ENCODE measurements around the gene PCBP1.
A peak's percentile ranks its signal among the peaks of the same experiment; 100 is the strongest.
"Not testable (repeated sequence)": the region's sequence is repeated elsewhere in the genome, so short reads cannot be mapped to it uniquely, and the experiment has no call there.

PCBP1 gene

GRCh38 chr2:70101174-70101573 lies 13.9 kb downstream of the PCBP1 start:
- no peak for DNase-seq

- DNase-seq: not testable (repeated sequence)
These were observed 14.4 kb downstream of the PCBP1 start for GRCh38 chr2:70101686-70102085.

DNA sequence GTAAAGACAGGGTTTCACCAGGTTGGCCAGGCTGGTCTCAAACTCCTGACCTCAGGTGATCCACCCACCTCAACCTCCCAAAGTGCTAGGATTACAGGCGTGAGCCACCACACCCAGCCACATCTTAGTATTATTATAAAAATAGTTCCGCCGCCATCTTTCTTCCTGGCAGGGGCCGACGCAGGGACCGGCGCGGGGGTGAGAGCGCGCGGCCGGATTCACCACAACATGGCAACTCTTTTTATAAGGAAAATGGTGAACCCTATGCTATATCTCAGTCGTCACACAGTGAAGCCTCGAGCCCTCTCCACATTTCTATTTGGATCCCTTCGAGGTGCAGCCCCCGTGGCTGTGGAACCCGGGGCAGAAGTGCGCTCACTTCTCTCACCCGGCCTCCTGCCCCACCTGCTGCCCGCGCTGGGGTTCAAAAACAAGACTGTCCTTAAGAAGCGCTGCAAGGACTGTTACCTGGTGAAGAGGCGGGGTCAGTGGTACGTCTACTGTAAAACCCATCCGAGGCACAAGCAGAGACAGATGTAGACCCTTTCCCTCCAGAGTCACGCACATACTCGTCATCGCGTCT lies 15.1 kb downstream of the PCBP1 start:
- DNase-seq: not testable (repeated sequence)

DNA sequence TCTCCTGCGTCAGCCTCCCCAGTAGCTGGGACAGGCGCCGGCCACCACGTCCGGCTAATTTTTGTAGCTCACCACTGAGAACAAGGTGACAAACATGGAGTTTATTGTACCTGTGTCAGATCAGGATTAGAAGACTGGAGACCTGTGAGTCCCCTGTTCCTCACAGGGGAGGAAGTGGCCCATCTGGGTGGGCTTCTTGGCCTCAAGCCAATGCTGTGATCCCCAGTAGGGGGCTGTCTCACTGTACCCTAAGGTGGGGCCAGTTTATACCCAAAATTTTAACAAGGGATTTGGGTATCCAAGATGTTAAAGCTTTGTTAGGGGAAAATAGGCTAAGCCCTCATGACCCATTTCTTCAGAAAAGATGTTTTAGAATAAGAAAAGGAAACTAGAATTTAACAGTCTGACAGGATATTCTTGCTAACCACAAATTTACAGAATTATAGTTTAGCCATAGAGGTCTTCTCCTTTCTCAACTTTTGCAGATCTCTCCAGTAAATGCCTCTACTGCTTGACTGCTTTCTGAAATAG lies 16.3 kb downstream of the PCBP1 start:
- DNase-seq: no peak

DNA sequence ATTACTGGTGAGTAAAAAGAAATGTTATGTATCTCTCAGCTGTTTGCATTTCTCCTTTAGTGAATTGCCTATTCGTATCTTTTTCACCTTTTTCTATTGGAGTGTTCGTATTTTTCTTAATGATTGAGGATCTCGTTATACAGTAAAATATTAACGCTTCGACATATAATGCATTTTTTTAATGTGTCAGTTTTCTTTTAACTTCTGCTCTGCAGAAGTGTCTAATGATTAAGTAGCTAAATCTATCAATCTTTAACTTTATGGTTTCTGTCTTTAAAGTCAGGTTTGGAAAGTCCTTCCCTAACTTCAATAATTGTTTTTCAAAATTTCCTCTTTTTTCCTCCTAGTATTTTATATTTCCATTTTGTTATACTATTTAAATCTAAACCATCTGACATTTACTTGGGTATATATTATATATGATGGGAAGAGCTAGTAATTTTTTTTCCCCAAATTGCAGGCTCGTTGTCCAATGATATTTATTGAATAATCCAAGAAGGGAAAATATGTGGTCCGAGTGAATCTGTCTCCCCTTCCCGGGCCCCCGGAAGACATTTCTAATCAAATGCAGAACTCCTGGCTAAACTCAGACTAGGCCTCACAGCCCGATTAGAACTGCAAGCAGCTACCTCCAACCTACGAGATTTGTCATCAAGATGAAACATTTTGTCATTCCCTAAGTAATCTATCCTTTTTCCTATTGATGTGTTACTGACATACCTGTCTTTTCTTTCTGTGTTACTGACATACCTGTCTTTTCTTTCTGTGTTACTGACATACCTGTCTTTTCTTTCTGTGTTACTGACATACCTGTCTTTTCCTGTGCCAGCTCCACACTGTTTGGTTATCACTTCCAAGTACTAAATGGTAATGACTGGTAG lies 17.2 kb downstream of the PCBP1 start:
- DNase-seq: peak; percentile 66

DNA sequence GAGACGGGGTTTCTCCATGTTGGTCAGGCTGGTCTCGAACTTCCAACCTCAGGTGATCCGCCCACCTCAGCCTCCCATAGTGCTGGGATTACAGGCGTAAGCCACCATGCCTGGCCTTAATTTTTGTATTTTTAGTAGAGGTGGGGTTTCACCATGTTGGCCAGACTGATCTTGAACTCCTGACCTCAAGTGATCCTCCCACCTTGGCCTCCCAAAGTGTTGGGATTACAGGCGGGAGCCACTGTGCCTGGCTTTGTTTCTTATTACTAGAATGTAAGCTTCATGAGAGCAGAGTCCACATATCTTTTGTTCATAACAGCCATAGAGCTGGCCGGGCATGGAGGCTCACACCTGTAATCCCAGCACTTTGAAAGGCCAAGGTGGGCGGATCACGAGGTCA lies 18.9 kb downstream of the PCBP1 start:
- DNase-seq: not testable (repeated sequence)

DNA sequence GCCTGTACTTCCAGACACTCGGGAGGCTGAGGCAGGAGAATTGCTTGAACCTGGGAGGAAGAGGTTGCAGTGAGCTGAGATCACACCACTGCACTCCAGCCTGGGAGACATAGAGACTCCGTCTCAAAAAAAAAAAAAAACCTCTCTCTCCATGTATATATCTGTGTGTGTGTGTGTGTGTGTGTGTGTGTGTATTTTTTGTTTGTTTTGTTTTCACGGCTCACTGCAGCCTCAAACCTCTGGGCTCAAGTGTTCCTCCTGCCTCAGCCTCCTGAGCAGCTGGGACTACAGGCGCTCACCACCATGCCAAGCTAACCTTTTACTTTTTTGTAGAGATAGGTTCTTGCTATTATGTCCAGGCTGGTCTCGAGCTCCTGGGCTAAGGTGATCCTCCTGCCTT lies 23.1 kb downstream of the PCBP1 start:
- DNase-seq: not testable (repeated sequence)

- DNase-seq: no peak
These were observed 24.7 kb downstream of the PCBP1 start for GRCh38 chr2:70111752-70112591.

DNA sequence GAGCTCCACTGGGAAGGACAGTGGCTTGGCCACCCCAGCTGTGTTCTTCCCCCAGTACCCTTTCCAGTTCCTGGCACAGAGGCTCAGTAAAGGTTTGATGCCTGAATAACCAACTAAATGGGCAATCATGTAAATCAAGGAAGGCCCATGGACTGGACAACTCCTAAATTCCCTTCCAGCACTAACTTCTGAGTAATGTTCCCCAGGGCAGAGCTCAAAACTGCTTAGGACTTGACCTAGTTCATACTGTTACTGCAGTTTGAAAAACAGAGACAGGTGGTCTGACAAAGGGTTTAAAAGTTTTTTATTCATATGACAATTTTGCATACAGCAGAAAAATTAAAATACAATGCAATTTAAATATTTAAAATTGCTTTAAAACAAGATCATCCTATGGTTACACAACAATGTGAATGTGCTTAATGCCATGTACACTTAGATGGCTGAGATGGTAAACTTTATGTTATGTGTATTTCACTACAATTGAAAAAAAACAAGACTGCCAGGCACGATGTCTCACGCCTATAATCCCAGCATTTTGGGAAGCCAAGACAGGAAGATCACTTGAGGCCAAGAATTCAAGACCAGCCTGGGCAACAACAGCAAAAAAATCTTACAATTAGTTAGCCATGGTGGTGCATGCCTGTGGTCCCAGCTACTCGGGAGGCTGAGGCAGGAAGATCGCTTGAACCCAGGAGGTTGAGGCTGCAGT lies 26.2 kb downstream of the PCBP1 start:
- DNase-seq: no peak

- DNase-seq: no peak
These were observed 28.6 kb downstream of the PCBP1 start for GRCh38 chr2:70115646-70116442.

- DNase-seq: no peak
These were observed 29.8 kb downstream of the PCBP1 start for GRCh38 chr2:70116936-70117552.

DNA sequence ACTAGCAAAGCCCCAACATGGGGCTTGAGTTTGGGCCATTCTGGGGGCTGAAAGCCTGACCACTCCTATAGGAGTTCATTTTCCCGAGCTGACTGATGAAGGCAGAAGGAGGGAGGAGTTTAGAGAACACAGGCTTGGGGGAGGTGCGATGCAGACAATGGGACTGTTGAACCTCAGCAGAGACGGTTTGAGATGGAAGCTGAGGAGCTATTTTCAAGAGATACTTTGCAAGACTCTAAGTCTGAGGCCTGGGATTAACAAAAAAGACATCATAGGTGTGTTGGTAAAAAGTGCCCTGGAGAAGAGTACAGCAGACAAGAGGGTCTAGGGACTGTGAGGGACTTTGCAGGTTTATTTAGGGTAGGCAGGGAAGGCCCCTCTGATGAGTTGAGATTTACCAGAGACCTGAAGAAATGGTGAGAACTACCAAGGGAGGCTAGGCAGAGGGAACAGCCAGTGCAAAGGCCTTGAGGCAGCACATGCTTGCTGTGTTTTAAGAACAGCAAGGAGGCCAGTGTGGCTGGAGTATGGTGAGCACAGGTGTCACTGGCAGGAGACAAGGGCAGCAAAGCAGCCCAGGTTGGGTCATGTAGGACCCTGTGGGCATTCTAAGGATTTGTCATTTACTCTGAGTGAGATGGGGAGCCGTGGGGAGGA lies 31.6 kb downstream of the PCBP1 start:
- no peak for DNase-seq

DNA sequence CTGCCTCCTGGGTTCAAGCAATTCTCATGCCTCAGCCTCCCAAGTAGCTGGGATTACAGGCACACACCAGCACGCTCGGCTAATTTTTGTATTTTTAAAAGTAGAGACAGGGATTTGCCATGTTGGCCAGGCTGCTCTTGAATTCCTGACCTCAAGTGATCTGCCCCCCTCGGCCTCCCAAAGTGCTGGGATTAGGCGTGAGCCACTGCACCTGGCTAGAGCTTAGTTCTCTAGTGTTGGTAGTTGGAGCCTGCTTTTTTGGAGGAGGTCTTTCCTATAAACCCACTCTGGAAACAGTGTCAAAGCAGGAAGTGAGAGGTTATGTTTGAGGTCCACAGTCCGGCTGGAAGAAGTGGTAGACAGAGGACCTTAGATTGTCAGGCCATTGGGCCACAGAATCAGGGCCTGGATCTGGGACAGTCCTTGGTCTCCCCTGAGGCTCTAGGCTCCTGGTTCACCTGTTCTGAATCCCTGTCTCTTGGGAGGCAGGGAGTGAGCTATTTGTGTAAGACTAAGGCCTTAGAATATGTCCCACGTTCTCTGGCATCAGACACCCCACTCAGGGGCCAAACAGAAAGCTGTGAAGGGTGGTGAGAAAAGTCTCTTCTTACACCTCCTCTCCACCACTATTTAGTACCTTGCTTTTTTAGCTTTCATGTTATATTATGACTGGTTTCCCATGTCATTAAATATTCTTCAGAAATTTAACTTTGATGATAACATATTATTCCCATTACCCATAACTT lies 34.5 kb downstream of the PCBP1 start:
- no peak for DNase-seq

DNA sequence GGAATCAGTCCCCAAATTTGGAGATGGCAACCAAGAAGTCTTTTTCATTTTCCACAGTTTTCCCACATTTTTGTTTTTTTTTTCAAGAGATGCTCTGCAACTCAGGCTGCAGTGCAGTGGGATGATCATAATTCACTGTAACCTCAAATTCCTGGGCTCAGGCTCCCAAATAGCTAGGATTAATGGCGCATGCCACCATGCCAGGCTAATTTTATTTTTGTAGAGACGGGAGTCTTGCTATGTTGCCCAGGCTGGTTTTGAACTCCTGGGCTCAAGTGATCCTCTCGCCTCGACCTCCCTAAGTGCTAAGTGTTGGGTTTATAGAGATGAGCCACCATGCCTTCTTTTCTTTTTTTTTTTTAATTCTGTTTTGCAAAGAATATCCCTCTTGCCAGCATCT lies 35.2 kb downstream of the PCBP1 start:
- no peak for DNase-seq

GRCh38 chr2:70123051-70123828 lies 36.0 kb downstream of the PCBP1 start:
- DNase-seq: no peak

DNA sequence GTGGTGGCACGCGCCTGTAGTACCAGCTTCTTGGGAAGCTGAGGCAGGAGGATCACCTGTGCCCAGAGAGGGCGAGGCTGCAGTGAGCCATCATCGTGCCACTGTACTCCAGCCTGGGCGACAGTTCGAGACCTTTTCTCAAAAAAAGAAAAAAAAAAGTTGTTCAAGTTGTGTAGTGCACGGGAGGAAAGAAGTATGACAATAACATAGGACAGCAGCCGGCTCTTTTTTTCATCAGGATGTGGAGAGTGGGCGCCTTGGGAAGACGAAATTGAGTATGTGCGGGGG lies 36.5 kb downstream of the PCBP1 start:
- DNase-seq: no peak

GRCh38 chr2:70124983-70125480 lies 37.8 kb downstream of the PCBP1 start:
- peak; percentile 68 for DNase-seq

GRCh38 chr2:70125498-70125898 lies 38.2 kb downstream of the PCBP1 start:
- DNase-seq: no peak

DNA sequence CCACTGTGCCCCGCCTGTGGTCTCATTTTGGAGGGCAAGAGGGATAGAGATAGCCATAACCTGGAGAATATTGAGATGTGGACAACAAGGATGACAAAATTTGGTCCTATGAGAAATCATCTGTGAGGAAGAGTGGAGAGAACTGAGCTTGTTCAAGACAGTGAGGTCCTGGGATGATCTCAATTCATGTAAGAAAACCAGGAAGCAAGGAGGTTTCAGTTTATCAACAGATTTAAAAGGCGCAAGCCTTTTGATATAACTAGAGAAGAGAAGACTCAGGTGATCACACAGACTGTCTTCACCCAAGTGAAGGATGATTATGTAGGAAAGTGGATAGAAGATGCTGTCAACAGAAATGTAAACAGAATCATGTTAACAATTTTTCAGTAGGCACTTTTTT lies 39.1 kb downstream of the PCBP1 start:
- DNase-seq: no peak

All from activated CD4-positive, alpha-beta T cell treated with anti-CD3 and anti-CD28 coated beads, Interleukin-2, Interleukin-6, amounts not matched to agents 100 ng/mL and 50 ng/mL, durations not matched to agents 16 hours and 8 hours (primary cell).